Measurements from ENCODE around the gene HTR3D. TPM values are rescaled to one million over a fixed set of nuclear protein-coding genes. Genes with fewer than 3 reads are reported as not detected.

HTR3D gene
- total and polyA plus RNA-seq, 2 donors = not detected

Small RNA genes within 50 kb of the gene (small RNA-seq; reads per million reads assigned to genes)
- gene RF00019 = not detected

Other genes with a start within 250 kb of the HTR3D start
- 2.0 TPM for gene MAP6D1, start 206.2 kb upstream of the HTR3D start, total RNA-seq
- 1.2 TPM for gene MAP6D1, start 206.2 kb upstream of the HTR3D start, polyA plus RNA-seq
- gene PARL, start 146.9 kb upstream of the HTR3D start, total RNA-seq = 33.5 TPM
- gene PARL, start 146.9 kb upstream of the HTR3D start, polyA plus RNA-seq = 49.5 TPM
- 47.5 TPM for gene ABCC5, start 13.9 kb upstream of the HTR3D start, total RNA-seq
- gene ABCC5, start 13.9 kb upstream of the HTR3D start, polyA plus RNA-seq = 22.3 TPM
- gene HTR3C, start 21.3 kb downstream of the HTR3D start, total RNA-seq = not detected
- 0.04 TPM for gene HTR3C, start 21.3 kb downstream of the HTR3D start, polyA plus RNA-seq
- gene HTR3E, start 65.3 kb downstream of the HTR3D start, total RNA-seq = not detected
- gene HTR3E, start 65.3 kb downstream of the HTR3D start, polyA plus RNA-seq = not detected
- 34.2 TPM for gene EIF2B5, start 103.6 kb downstream of the HTR3D start, total RNA-seq
- gene EIF2B5, start 103.6 kb downstream of the HTR3D start, polyA plus RNA-seq = 38.2 TPM
- gene DVL3, start 123.6 kb downstream of the HTR3D start, total RNA-seq = 25.2 TPM
- 62.2 TPM for gene DVL3, start 123.6 kb downstream of the HTR3D start, polyA plus RNA-seq
- 195 TPM for gene AP2M1, start 143.1 kb downstream of the HTR3D start, total RNA-seq
- gene AP2M1, start 143.1 kb downstream of the HTR3D start, polyA plus RNA-seq = 466 TPM
- 27.4 TPM for gene ABCF3, start 154.5 kb downstream of the HTR3D start, total RNA-seq
- gene ABCF3, start 154.5 kb downstream of the HTR3D start, polyA plus RNA-seq = 38.8 TPM
- 0.05 TPM for gene VWA5B2, start 197.8 kb downstream of the HTR3D start, total RNA-seq
- 0.33 TPM for gene VWA5B2, start 197.8 kb downstream of the HTR3D start, polyA plus RNA-seq
- gene ALG3, start 217.2 kb downstream of the HTR3D start, total RNA-seq = 17.0 TPM
- gene ALG3, start 217.2 kb downstream of the HTR3D start, polyA plus RNA-seq = 49.5 TPM
- gene EEF1AKMT4, start 217.9 kb downstream of the HTR3D start, total RNA-seq = 1.7 TPM
- gene EEF1AKMT4, start 217.9 kb downstream of the HTR3D start, polyA plus RNA-seq = 2.6 TPM
- 0.26 TPM for gene CAMK2N2, start 229.8 kb downstream of the HTR3D start, total RNA-seq
- gene CAMK2N2, start 229.8 kb downstream of the HTR3D start, polyA plus RNA-seq = 0.29 TPM
- gene ECE2, start 244.3 kb downstream of the HTR3D start, total RNA-seq = not detected
- gene ECE2, start 244.3 kb downstream of the HTR3D start, polyA plus RNA-seq = 0.49 TPM